DND-41 (cell line): ENCODE measurements around the gene LRRC56.

Experiments
- EZH2 ChIP-seq: IDR thresholded peaks from 3 replicates; pipeline ENCODE4 v1.6.1; 2012; ENCODE audit warnings: borderline replicate concordance, low read depth, mild to moderate bottlenecking, moderate library complexity, low read length, inconsistent platforms; ENCODE audit not compliant: severe bottlenecking
- TF ChIP-seq, protein P1 (sequence below): IDR thresholded peaks from 2 replicates; pipeline ENCODE4 v1.5.1; 2012; ENCODE audit warnings: borderline replicate concordance, low read length, moderate library complexity, mild to moderate bottlenecking; ENCODE audit not compliant: poor library complexity, severe bottlenecking; ENCODE audit errors: extremely low read depth

DNA sequence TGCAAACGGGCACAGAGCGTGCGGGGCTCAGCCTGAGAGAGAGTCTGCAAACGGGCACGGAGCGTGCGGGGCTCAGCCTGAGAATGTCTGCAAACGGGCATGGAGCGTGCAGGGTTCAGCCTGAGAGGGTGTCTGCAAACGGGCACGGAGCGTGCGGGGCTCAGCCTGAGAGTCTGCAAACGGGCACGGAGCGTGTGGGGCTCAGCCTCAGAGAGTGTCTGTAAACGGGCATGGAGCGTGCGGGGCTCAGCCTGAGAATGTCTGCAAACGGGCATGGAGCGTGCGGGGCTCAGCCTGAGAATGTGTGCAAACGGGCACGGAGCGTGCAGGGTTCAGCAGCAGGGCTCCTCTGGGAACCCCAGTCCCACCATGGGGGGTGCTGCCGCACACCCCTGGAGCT, 52.5 kb downstream of the LRRC56 start:
- TF ChIP-seq, protein P1, sequence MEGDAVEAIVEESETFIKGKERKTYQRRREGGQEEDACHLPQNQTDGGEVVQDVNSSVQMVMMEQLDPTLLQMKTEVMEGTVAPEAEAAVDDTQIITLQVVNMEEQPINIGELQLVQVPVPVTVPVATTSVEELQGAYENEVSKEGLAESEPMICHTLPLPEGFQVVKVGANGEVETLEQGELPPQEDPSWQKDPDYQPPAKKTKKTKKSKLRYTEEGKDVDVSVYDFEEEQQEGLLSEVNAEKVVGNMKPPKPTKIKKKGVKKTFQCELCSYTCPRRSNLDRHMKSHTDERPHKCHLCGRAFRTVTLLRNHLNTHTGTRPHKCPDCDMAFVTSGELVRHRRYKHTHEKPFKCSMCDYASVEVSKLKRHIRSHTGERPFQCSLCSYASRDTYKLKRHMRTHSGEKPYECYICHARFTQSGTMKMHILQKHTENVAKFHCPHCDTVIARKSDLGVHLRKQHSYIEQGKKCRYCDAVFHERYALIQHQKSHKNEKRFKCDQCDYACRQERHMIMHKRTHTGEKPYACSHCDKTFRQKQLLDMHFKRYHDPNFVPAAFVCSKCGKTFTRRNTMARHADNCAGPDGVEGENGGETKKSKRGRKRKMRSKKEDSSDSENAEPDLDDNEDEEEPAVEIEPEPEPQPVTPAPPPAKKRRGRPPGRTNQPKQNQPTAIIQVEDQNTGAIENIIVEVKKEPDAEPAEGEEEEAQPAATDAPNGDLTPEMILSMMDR: no peak
- no peak for TF ChIP-seq EZH2
